NCI-H1417 (cell line): ENCODE results near the gene IL4R.
"Not testable (repeated sequence)": the region's sequence is repeated elsewhere in the genome, so short reads cannot be mapped to it uniquely, and the experiment has no call there.

ENCODE experiments used
- DNase-seq, 3 experiments: peaks; one replicate each; lab custom pipeline; 2025; lab: John Stamatoyannopoulos, UW

IL4R gene

GRCh38 chr16:27404163-27404823 lies 90.5 kb downstream of the IL4R start:
- DNase-seq, result no peak

GRCh38 chr16:27405546-27406451 lies 92.0 kb downstream of the IL4R start:
- no peak for DNase-seq

- no peak for DNase-seq
Observed at GRCh38 chr16:27406511-27407128, 92.8 kb downstream of the IL4R start.

- no peak for DNase-seq
Observed at GRCh38 chr16:27407133-27407532, 93.4 kb downstream of the IL4R start.

GRCh38 chr16:27408012-27408601 lies 94.3 kb downstream of the IL4R start:
- no peak for DNase-seq

- DNase-seq, result no peak
Observed at GRCh38 chr16:27408602-27409031, 94.8 kb downstream of the IL4R start.

- DNase-seq, result not testable (repeated sequence)
Observed at GRCh38 chr16:27409958-27410357, 96.2 kb downstream of the IL4R start.

- DNase-seq, result no peak
Observed at GRCh38 chr16:27410761-27411160, 97.0 kb downstream of the IL4R start.

GRCh38 chr16:27413956-27414355 lies 100.2 kb downstream of the IL4R start:
- DNase-seq, result no peak
